ENCODE results near the gene DEDD2. TPM values are rescaled to one million over a fixed set of nuclear protein-coding genes. Genes with fewer than 3 reads are reported as not detected.
A peak's percentile ranks its signal among the peaks of the same experiment; 100 is the strongest.

Gene DEDD2
- total RNA-seq, 2 experiments from 2014 or later: 41.3 to 42.2 TPM

DNA sequence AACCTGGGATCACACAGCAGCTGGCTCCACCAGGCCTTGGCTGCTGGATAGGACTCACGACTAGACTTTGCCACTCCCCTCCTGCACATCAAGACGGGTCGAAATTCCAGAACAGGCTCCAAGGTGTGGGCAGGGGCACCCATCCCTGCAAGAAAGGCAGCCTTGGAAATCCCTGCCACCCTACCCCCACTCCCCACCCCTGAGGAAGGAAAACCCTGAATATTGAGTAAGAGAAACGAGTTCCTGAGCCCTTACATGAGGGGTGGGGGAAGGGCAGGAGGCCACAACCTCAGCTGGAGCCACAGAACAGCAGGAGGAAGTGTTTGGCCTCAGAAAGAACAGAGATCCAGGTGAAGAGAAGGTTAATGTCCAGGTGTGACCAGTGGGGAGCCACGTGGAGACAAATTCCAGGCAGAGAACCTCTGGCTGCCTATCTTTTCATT lies 20.1 kb downstream of the DEDD2 start:
- DNase-seq: peak; percentile 55
- Mint-ChIP-seq H3K4me3 (peak overlapping the region; percentile 82), H3K27me3 (peaks cover 2% of the 10 kb centered on the region), H3K36me3 (peaks cover 38% of the 10 kb centered on the region), H3K27ac (peak overlapping the region; percentile 86), H3K4me1 (peaks cover 56% of the 10 kb centered on the region), H3K9me3 (peaks cover 8% of the 10 kb centered on the region)
- ATAC-seq (ENCODE audit: low read depth): no peak
- POLR2A ChIA-PET: interaction anchor here (0.6 to 2.6 kb wide), 8 partner anchors 9 to 1331 kb away, joined by 3 to 11 read pairs (median 6); partner anchors contain the start of gene ZNF526

GRCh38 chr19:42196011-42197001 lies 21.2 kb downstream of the DEDD2 start:
- POLR2A ChIA-PET: interaction anchor here (1.4 to 2.6 kb wide), 2 partner anchors 11 to 84 kb away, joined by 6 to 7 read pairs; no protein-coding TSS in a partner anchor
- Mint-ChIP-seq H3K4me1 (peaks cover 54% of the 10 kb centered on the region), H3K9me3 (peaks cover 8% of the 10 kb centered on the region), H3K27ac (peak overlapping the region; percentile 86), H3K27me3 (peaks cover 2% of the 10 kb centered on the region), H3K4me3 (no peak overlapping the region), H3K36me3 (peaks cover 33% of the 10 kb centered on the region)
- no peak for ATAC-seq (ENCODE audit: low read depth)
- no peak for DNase-seq

GRCh38 chr19:42193706-42194105 lies 23.8 kb downstream of the DEDD2 start:
- Mint-ChIP-seq H3K4me3 (no peak overlapping the region), H3K4me1 (peaks cover 41% of the 10 kb centered on the region), H3K27me3 (peaks cover 4% of the 10 kb centered on the region), H3K36me3 (peaks cover 26% of the 10 kb centered on the region), H3K27ac (no peak overlapping the region), H3K9me3 (peaks cover 8% of the 10 kb centered on the region)
- no peak for ATAC-seq (ENCODE audit: low read depth)
- POLR2A ChIA-PET: no interaction called here
- no peak for DNase-seq

DNA sequence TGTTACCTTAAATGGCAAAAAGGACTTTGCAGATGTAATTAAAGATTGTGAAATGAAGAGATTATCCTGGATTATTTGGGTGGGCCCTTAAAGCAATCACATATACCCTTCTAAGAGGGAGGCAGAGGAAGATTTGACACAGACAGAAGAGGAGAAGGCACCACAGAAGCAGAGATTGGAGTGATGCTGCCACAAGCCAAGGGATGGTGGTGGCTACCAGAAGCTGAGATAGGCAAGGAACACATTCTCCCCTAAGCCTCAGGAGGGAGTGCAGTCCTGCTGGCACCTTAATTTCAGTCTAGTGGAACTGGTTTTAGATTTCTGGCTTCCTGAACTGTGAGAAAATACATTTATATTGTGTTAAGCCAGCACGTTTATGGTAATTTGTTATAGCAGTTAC lies 24.2 kb downstream of the DEDD2 start:
- Mint-ChIP-seq H3K4me1 (peaks cover 38% of the 10 kb centered on the region), H3K9me3 (peaks cover 8% of the 10 kb centered on the region), H3K4me3 (no peak overlapping the region), H3K36me3 (peaks cover 24% of the 10 kb centered on the region), H3K27ac (no peak overlapping the region), H3K27me3 (peaks cover 4% of the 10 kb centered on the region)
- no peak for ATAC-seq (ENCODE audit: low read depth)
- DNase-seq: no peak
- POLR2A ChIA-PET: no interaction called here

DNA sequence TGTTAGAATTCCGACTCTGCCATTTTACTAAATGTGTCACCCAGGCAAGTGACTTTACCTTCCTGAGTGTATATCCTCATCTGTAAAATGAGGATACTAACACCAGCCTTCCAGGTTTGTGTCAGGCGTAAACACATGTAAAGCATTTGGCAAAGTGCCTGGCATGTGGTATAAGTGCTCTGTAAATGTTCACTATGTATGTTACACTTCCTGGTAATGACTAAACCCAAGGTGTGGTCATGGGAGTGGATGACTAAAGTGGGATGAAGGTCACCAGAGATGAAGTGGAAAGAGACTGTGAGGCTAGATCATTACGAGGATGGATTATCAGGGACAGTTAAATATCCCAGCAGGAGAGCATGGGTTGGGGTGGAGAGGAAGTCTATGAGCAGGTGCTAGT lies 25.6 kb downstream of the DEDD2 start:
- Mint-ChIP-seq H3K9me3 (peaks cover 8% of the 10 kb centered on the region), H3K36me3 (peaks cover 18% of the 10 kb centered on the region), H3K27ac (no peak overlapping the region), H3K27me3 (peaks cover 4% of the 10 kb centered on the region), H3K4me3 (peak overlapping the region; percentile 6), H3K4me1 (peaks cover 30% of the 10 kb centered on the region)
- no peak for ATAC-seq (ENCODE audit: low read depth)
- POLR2A ChIA-PET: interaction anchor here (1.2 kb wide), 1 partner anchor 8 kb away, joined by 3 read pairs; no protein-coding TSS in a partner anchor
- no peak for DNase-seq

DNA sequence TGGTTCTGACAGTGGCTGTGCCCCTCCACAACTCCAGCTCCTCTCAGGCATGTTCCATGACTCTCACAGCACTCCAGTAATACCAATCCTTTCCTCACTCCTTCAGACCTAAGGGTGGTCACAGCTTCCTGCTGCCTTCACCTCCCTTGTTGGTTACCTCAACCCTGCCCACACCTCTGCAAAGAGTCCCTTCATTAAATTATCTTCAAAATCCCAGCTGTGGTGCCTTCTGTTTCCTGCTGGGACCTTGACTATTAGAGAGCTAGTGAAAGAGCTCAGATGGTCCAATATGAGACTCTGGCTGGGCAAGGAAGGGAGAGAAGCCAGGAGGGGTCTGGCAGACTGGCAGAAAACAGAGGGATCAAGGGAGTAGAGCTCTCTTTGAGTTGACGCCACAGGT lies 26.1 kb downstream of the DEDD2 start:
- POLR2A ChIA-PET: interaction anchor here (1.2 kb wide), 1 partner anchor 8 kb away, joined by 3 read pairs; no protein-coding TSS in a partner anchor
- H3K36me3 Mint-ChIP-seq: peaks cover 13% of the 10 kb centered on the region
- H3K9me3 Mint-ChIP-seq: peaks cover 8% of the 10 kb centered on the region
- ATAC-seq (ENCODE audit: low read depth): peak; percentile 18
- peaks cover 4% of the 10 kb centered on the region for H3K27me3 Mint-ChIP-seq
- peak overlapping the region; percentile 15 for H3K27ac Mint-ChIP-seq
- H3K4me3 Mint-ChIP-seq: no peak overlapping the region
- H3K4me1 Mint-ChIP-seq: peaks cover 25% of the 10 kb centered on the region
- no peak for DNase-seq

- Mint-ChIP-seq H3K27ac (no peak overlapping the region), H3K36me3 (peaks cover 7% of the 10 kb centered on the region), H3K4me1 (peaks cover 36% of the 10 kb centered on the region), H3K27me3 (peaks cover 3% of the 10 kb centered on the region), H3K9me3 (peaks cover 7% of the 10 kb centered on the region), H3K4me3 (no peak overlapping the region)
- POLR2A ChIA-PET: interaction anchor here (0.6 to 1.7 kb wide), 3 partner anchors 10 to 110 kb away, joined by 3 to 11 read pairs (median 5); no protein-coding TSS in a partner anchor
- ATAC-seq (ENCODE audit: low read depth): no peak
- no peak for DNase-seq
These were observed 28.3 kb downstream of the DEDD2 start for GRCh38 chr19:42189133-42189532.

GRCh38 chr19:42188665-42189064 lies 28.8 kb downstream of the DEDD2 start:
- POLR2A ChIA-PET: interaction anchor here (0.6 to 1.7 kb wide), 2 partner anchors 10 to 69 kb away, joined by 5 to 11 read pairs; no protein-coding TSS in a partner anchor
- no peak for ATAC-seq (ENCODE audit: low read depth)
- Mint-ChIP-seq H3K4me1 (peaks cover 34% of the 10 kb centered on the region), H3K36me3 (peaks cover 6% of the 10 kb centered on the region), H3K4me3 (no peak overlapping the region), H3K27ac (no peak overlapping the region), H3K27me3 (peaks cover 2% of the 10 kb centered on the region), H3K9me3 (peaks cover 4% of the 10 kb centered on the region)
- DNase-seq: no peak

DNA sequence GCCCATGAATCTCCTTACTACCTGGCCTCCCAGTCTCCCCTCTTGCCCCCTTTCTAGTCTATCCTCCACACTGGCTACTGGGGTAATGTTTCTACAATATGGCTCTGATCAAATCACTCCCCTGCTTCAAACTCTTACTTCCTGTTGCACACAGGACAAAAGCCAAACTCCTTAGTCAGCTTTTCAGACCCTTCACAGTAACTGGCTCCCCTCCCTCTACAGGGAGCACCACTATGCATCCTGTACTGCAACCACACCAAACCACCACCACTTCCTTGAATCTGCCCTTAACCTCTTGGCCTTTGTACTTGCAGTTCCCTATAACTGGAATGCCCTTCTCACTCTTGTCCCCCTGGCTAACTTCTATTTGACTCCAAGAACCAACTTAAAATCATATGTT lies 32.2 kb downstream of the DEDD2 start:
- ATAC-seq (ENCODE audit: low read depth): peak; percentile 97
- Mint-ChIP-seq H3K27ac (peak overlapping the region; percentile 81), H3K9me3 (no peaks in the 10 kb centered on the region), H3K4me1 (peaks cover 28% of the 10 kb centered on the region), H3K4me3 (peak overlapping the region; percentile 73), H3K27me3 (peaks cover 12% of the 10 kb centered on the region), H3K36me3 (no peaks in the 10 kb centered on the region)
- peak; percentile 40 for DNase-seq
- POLR2A ChIA-PET: interaction anchor here (0.6 to 4.8 kb wide), 7 partner anchors 8 to 61 kb away, joined by 3 to 21 read pairs (median 4); partner anchors contain the start of genes GSK3A and POU2F2

GRCh38 chr19:42184401-42184861 lies 33.0 kb downstream of the DEDD2 start:
- peak; percentile 28 for ATAC-seq (ENCODE audit: low read depth)
- POLR2A ChIA-PET: interaction anchor here (0.5 to 4.8 kb wide), 7 partner anchors 8 to 95 kb away, joined by 3 to 21 read pairs (median 3); partner anchors contain the start of gene POU2F2
- H3K4me3 Mint-ChIP-seq: peak overlapping the region; percentile 49
- H3K36me3 Mint-ChIP-seq: no peaks in the 10 kb centered on the region
- peak; percentile 72 for DNase-seq
- H3K27ac Mint-ChIP-seq: peak overlapping the region; percentile 81
- H3K9me3 Mint-ChIP-seq: no peaks in the 10 kb centered on the region
- H3K4me1 Mint-ChIP-seq: peaks cover 26% of the 10 kb centered on the region
- H3K27me3 Mint-ChIP-seq: peaks cover 10% of the 10 kb centered on the region

GRCh38 chr19:42178791-42179674 lies 38.4 kb downstream of the DEDD2 start:
- no peak overlapping the region for H3K4me3 Mint-ChIP-seq
- H3K9me3 Mint-ChIP-seq: no peaks in the 10 kb centered on the region
- peak; percentile 25 for ATAC-seq (ENCODE audit: low read depth)

GRCh38 chr19:42177686-42178019 lies 39.8 kb downstream of the DEDD2 start:
- Mint-ChIP-seq H3K27ac (no peak overlapping the region), H3K36me3 (no peaks in the 10 kb centered on the region), H3K4me3 (no peak overlapping the region), H3K9me3 (no peaks in the 10 kb centered on the region), H3K4me1 (peaks cover 17% of the 10 kb centered on the region), H3K27me3 (peaks cover 36% of the 10 kb centered on the region)
- POLR2A ChIA-PET: interaction anchor here (1.6 to 2.2 kb wide), 2 partner anchors 21 to 43 kb away, joined by 5 to 7 read pairs; partner anchors contain the start of gene ZNF526
- DNase-seq (no peak), ATAC-seq (ENCODE audit: low read depth) (no peak)

More at GRCh38 chr19:42178791-42179674, 38.4 kb downstream of the DEDD2 start:
- Mint-ChIP-seq H3K36me3 (no peaks in the 10 kb centered on the region), H3K4me1 (peaks cover 21% of the 10 kb centered on the region), H3K27ac (no peak overlapping the region), H3K27me3 (peaks cover 31% of the 10 kb centered on the region)
- peak; percentile 49 for DNase-seq
- POLR2A ChIA-PET: no interaction called here

Measured in activated naive CD8-positive, alpha-beta T cell treated with anti-CD3 and anti-CD28 coated beads, Interleukin-2, amount 10 ng/mL, durations not matched to agents 7 days and 5 days (primary cell).